ENCODE measurements around the gene TERT.
"Not testable (repeated sequence)": the region's sequence is repeated elsewhere in the genome, so short reads cannot be mapped to it uniquely, and the experiment has no call there.

The TERT gene

GRCh38 chr5:1330847-1331831 lies 36.3 kb upstream of the TERT start:
- DNase-seq, result no peak

- no peak for DNase-seq
Observed at GRCh38 chr5:1330146-1330846, 35.4 kb upstream of the TERT start.

GRCh38 chr5:1329111-1329579 lies 34.3 kb upstream of the TERT start:
- DNase-seq, result no peak

GRCh38 chr5:1328237-1329110 lies 33.6 kb upstream of the TERT start:
- DNase-seq, result not testable (repeated sequence)

- not testable (repeated sequence) for DNase-seq
Observed at GRCh38 chr5:1326901-1327756, 32.3 kb upstream of the TERT start.

GRCh38 chr5:1326532-1326875 lies 31.6 kb upstream of the TERT start:
- DNase-seq, result not testable (repeated sequence)

GRCh38 chr5:1325870-1326531 lies 31.1 kb upstream of the TERT start:
- no peak for DNase-seq

- no peak for DNase-seq
Observed at GRCh38 chr5:1325191-1325741, 30.4 kb upstream of the TERT start.

- no peak for DNase-seq
Observed at GRCh38 chr5:1324719-1325190, 29.9 kb upstream of the TERT start.

GRCh38 chr5:1324301-1324700 lies 29.4 kb upstream of the TERT start:
- DNase-seq, result no peak

- no peak for DNase-seq
Observed at GRCh38 chr5:1323803-1324173, 28.9 kb upstream of the TERT start.

GRCh38 chr5:1322955-1323802 lies 28.3 kb upstream of the TERT start:
- DNase-seq, result no peak

GRCh38 chr5:1322036-1322900 lies 27.4 kb upstream of the TERT start:
- no peak for DNase-seq

GRCh38 chr5:1321576-1321975 lies 26.7 kb upstream of the TERT start:
- DNase-seq, result no peak

- no peak for DNase-seq
Observed at GRCh38 chr5:1320436-1321344, 25.8 kb upstream of the TERT start.

- no peak for DNase-seq
Observed at GRCh38 chr5:1319436-1320256, 24.8 kb upstream of the TERT start.

- no peak for DNase-seq
Observed at GRCh38 chr5:1318659-1319251, 23.9 kb upstream of the TERT start.
